Epithelial cell of proximal tubule (primary cell): ENCODE measurements around the gene GLP1R. TPM values are rescaled to one million over a fixed set of nuclear protein-coding genes. Genes with fewer than 3 reads are reported as not detected.

Source experiments
- DNase-seq: peaks from one replicate; pipeline ENCODE4 v3.0.0-alpha.2; 2011; ENCODE audit warnings: low read depth
- H3K4me3 ChIP-seq: 2 replicates; pipeline ENCODE4 v1.5.1; 2011; ENCODE audit warnings: low read depth, mild to moderate bottlenecking, low read length
- total RNA-seq: library from RNA; depleted of rRNA; stranded (reverse); fragments of >200 nt; gene quantifications from 2 replicates; pipeline ENCODE4 v1.2.3, GENCODE V29; 2015
- TF ChIP-seq, protein P1 (sequence below): conservative IDR thresholded peaks from 2 replicates; pipeline ENCODE4 v1.5.1; 2012; ENCODE audit warnings: low read depth, mild to moderate bottlenecking, low read length

The GLP1R gene
- total RNA-seq, 1 donor from 2014 or later = not detected

- no peak overlapping the region for H3K4me3 ChIP-seq
- TF ChIP-seq, protein P1, sequence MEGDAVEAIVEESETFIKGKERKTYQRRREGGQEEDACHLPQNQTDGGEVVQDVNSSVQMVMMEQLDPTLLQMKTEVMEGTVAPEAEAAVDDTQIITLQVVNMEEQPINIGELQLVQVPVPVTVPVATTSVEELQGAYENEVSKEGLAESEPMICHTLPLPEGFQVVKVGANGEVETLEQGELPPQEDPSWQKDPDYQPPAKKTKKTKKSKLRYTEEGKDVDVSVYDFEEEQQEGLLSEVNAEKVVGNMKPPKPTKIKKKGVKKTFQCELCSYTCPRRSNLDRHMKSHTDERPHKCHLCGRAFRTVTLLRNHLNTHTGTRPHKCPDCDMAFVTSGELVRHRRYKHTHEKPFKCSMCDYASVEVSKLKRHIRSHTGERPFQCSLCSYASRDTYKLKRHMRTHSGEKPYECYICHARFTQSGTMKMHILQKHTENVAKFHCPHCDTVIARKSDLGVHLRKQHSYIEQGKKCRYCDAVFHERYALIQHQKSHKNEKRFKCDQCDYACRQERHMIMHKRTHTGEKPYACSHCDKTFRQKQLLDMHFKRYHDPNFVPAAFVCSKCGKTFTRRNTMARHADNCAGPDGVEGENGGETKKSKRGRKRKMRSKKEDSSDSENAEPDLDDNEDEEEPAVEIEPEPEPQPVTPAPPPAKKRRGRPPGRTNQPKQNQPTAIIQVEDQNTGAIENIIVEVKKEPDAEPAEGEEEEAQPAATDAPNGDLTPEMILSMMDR = no peak
- no peak for DNase-seq
Observed at GRCh38 chr6:39040080-39040673, 8.4 kb upstream of the GLP1R start.

DNA sequence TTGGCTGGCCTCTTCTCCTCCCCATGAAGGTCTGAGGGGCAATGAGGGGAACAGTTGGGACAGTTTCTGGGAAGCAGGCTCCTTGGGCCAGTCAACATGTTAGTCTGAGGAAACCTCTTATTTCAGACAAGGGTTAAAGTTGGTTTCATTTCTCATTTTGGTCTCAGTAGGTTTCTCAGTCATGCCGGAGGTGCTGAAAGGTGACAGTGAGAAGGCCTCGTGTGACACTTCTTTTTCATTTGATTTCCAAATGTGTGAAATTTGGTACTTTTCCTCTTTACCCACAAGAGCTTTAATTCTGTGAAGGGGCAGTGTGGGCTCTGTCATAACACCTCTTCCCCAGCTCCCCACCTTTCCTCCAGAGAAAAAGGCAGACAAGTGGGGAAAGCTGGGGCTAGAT is 7.5 kb upstream of the GLP1R start:
- H3K4me3 ChIP-seq = no peak overlapping the region
- TF ChIP-seq, protein P1 = no peak
- no peak for DNase-seq

DNA sequence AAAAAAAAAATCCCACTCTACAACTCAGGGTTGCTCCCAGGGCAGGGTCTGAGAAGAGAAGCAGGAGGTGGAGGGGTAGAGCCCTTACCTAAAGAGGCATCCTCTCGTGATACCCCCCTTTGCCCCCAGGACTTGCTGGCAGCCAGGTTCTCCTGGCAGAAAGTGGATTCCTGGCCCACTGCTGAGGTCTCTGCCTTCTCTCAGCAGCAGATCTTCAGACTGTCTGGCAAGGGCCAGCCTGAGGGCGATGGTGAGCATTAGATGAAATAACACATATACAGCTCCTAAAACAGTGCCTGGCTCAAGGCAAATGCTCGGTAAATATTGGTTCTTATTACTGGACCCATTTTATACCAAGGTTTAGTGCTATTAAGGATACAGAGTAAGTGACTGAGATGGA is 4.8 kb upstream of the GLP1R start:
- DNase-seq = no peak
- H3K4me3 ChIP-seq = no peak overlapping the region
- TF ChIP-seq, protein P1 = no peak

GRCh38 chr6:39044181-39044580 is 4.4 kb upstream of the GLP1R start:
- TF ChIP-seq, protein P1 = no peak
- no peak overlapping the region for H3K4me3 ChIP-seq
- no peak for DNase-seq

- no peak overlapping the region for H3K4me3 ChIP-seq
- TF ChIP-seq, protein P1 = no peak
- DNase-seq = no peak
Observed at GRCh38 chr6:39047434-39048327, 900 bp upstream of the GLP1R start.

DNA sequence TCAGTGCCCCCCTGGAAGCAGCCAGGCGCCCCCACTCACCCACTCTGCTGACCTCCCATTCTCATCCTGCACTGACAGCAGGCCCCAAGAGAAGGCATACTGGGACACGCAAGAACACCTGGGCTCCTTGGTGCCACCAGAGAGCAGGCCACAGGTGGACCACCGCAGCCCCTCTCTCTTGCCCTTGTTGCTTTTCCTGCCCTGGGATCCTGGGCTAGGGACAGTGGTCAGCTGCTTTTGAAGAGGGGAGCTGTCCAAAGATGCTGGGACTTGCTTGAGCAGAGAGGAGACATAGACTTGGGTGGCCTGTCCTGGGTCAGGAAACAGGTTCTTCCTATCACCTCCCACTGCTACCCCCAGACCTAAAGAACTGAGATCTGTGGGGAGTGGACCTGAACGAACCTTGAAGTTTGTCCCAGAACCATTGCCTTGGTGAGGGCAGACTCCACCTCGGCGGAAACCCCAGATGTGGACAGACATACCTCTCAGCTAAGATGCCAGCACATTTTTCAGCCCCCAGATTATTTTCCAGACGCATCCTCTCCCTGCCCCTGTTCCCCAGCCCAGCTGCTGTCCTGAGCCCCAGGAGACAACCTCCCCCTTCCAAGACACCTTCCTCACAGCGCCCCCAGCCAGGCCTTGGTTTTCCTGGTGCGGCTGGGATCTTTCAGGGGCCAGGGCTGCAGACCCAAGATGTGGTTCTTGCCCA is 1.1 kb downstream of the GLP1R start:
- no peak for DNase-seq
- H3K4me3 ChIP-seq = no peak overlapping the region
- TF ChIP-seq, protein P1 = no peak
